MCF 10A (cell line): Measurements from ENCODE around the gene TIMM23B. TPM values are rescaled to one million over a fixed set of nuclear protein-coding genes. Genes with fewer than 3 reads are reported as not detected.

ENCODE experiments used
- BruUV-seq: library from RNA; stranded (reverse); fragments of 400-500 nt; replicated peaks from 2 replicates; lab custom pipeline; 2021; lab: Mats Ljungman, UMichigan
- CTCF ChIA-PET: fragments of 300-600 bp; sonication (Branson Sonifier 250); formaldehyde crosslinking; extraction: SDS; loops from one replicate; lab custom pipeline; 2021; ENCODE audit warnings: antibody characterized with exemption, inconsistent platforms; lab: Yijun Ruan, JAX
- POLR2A ChIA-PET: fragments of 300-600, 350-650 bp; sonication (Branson Sonifier 250); formaldehyde crosslinking; extraction: SDS; loops from one replicate; lab custom pipeline; 2020; ENCODE audit warnings: antibody characterized with exemption, inconsistent platforms; lab: Yijun Ruan, JAX
- DNase-seq: peaks from one replicate; pipeline ENCODE4 v3.0.0-alpha.2; 2018; ENCODE audit not compliant: unreplicated experiment
- H3K27ac Mint-ChIP-seq: one replicate; pipeline ENCODE4 v1.8.0; 2022; ENCODE audit warnings: mild to moderate bottlenecking, low read depth, mixed read lengths; ENCODE audit not compliant: unreplicated experiment
- H3K27me3 Mint-ChIP-seq: one replicate; pipeline ENCODE4 v1.8.0; 2022; ENCODE audit warnings: mixed read lengths; ENCODE audit not compliant: insufficient read depth, unreplicated experiment
- H3K36me3 Mint-ChIP-seq: one replicate; pipeline ENCODE4 v1.8.0; 2022; ENCODE audit warnings: mild to moderate bottlenecking, moderate library complexity, mixed read lengths; ENCODE audit not compliant: insufficient read depth, unreplicated experiment
- H3K4me1 Mint-ChIP-seq: one replicate; pipeline ENCODE4 v1.8.0; 2022; ENCODE audit warnings: mixed read lengths; ENCODE audit not compliant: insufficient read depth, unreplicated experiment
- H3K4me3 Mint-ChIP-seq: one replicate; pipeline ENCODE4 v1.8.0; 2022; ENCODE audit warnings: mild to moderate bottlenecking, moderate library complexity, mixed read lengths; ENCODE audit not compliant: unreplicated experiment
- H3K9me3 Mint-ChIP-seq: one replicate; pipeline ENCODE4 v1.8.0; 2022; ENCODE audit warnings: mixed read lengths; ENCODE audit not compliant: unreplicated experiment
- intact Hi-C: fragments of 100-400 bp; cut with micrococcal nuclease; formaldehyde crosslinking; loops from 2 replicates; pipeline ENCODE4 v1.14.1; 2022
- total RNA-seq: library from RNA; stranded (reverse); gene quantifications from 2 replicates; pipeline ENCODE4 v1.2.3, GENCODE V29; 2022
- TF ChIP-seq, protein P1 (sequence below): fragments of 200-600 bp; IDR thresholded peaks from one replicate; pipeline ENCODE4 v1.8.0; 2022; ENCODE audit warnings: antibody characterized with exemption, mild to moderate bottlenecking; ENCODE audit not compliant: unreplicated experiment

TIMM23B gene
- total RNA-seq, 1 experiment from 2014 or later, result 34.4 TPM

DNA sequence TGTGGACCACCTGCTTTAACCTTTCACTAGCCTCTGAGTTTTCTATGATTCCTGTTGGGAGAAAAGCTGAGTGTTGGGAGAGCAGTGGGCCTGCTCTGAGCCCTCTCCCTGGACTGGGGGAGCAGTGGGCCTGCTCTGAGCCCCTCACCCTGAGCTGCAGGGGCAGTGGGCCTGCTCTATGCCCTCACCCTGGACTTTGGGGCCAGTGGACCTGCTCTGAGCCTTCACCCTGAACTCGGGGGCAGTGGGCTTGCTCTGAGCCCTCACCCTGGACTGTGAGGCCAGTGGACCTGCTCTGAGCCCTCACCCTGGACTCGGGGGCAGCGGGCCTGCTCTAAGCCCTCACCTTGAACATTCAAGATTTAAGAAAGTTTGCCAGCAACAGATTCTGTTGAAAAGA is 79.8 kb downstream of the TIMM23B start:
- no peak for DNase-seq
- H3K4me1 Mint-ChIP-seq, result no peaks in the 10 kb centered on the region
- BruUV-seq, result no TSS peak
- CTCF ChIA-PET, result no interaction called here
- intact Hi-C loops, result no loop called here
- H3K27ac Mint-ChIP-seq, result no peak overlapping the region
- H3K27me3 Mint-ChIP-seq, result peaks cover 4% of the 10 kb centered on the region
- H3K9me3 Mint-ChIP-seq, result no peaks in the 10 kb centered on the region
- peaks cover 6% of the 10 kb centered on the region for H3K36me3 Mint-ChIP-seq
- H3K4me3 Mint-ChIP-seq, result no peak overlapping the region
- TF ChIP-seq, protein P1, sequence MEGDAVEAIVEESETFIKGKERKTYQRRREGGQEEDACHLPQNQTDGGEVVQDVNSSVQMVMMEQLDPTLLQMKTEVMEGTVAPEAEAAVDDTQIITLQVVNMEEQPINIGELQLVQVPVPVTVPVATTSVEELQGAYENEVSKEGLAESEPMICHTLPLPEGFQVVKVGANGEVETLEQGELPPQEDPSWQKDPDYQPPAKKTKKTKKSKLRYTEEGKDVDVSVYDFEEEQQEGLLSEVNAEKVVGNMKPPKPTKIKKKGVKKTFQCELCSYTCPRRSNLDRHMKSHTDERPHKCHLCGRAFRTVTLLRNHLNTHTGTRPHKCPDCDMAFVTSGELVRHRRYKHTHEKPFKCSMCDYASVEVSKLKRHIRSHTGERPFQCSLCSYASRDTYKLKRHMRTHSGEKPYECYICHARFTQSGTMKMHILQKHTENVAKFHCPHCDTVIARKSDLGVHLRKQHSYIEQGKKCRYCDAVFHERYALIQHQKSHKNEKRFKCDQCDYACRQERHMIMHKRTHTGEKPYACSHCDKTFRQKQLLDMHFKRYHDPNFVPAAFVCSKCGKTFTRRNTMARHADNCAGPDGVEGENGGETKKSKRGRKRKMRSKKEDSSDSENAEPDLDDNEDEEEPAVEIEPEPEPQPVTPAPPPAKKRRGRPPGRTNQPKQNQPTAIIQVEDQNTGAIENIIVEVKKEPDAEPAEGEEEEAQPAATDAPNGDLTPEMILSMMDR, result no peak
- POLR2A ChIA-PET, result no interaction called here

Other genes with a start within 250 kb of the TIMM23B start
- gene OGDHL, start 179.7 kb upstream of the TIMM23B start, total RNA-seq, result 0.22 and 0.28 TPM in 2 replicates
- 29.2 and 36.2 TPM in 2 replicates for gene PARG, start within 50 bp of the TIMM23B start, total RNA-seq
- 18.2 and 18.8 TPM in 2 replicates for gene AGAP6, start 46.4 kb downstream of the TIMM23B start, total RNA-seq
- 19.3 and 28.0 TPM in 2 replicates for gene WASHC2A, start 125.9 kb downstream of the TIMM23B start, total RNA-seq